IMR-90 (cell line): ENCODE measurements around the gene DPP10. TPM values are rescaled to one million over a fixed set of nuclear protein-coding genes. Genes with fewer than 3 reads are reported as not detected.

Experiments used
- ATAC-seq: fragments of 200-7000 bp; cut with Tn5 transposase; 2 replicates; pipeline ENCODE4 v1.9.1; 2020; ENCODE audit warnings: low read depth, mild to moderate bottlenecking, moderate library complexity
- BruUV-seq: library from RNA; stranded (reverse); fragments of 400-500 nt; replicated peaks from 2 replicates; lab custom pipeline; 2021; lab: Mats Ljungman, UMichigan
- CTCF ChIA-PET: fragments of 300-600 bp; formaldehyde crosslinking; extraction: SDS; loops from one replicate; lab custom pipeline; 2021; ENCODE audit warnings: antibody characterized with exemption; lab: Yijun Ruan, JAX
- POLR2A ChIA-PET: fragments of 300-600 bp; sonication (Branson Sonifier 250); formaldehyde crosslinking; loops from one replicate; lab custom pipeline; 2022; ENCODE audit warnings: antibody characterized with exemption; ENCODE audit not compliant: unreplicated experiment; lab: Charles Lee
- DNase-seq: peaks from one replicate; pipeline ENCODE4 v3.0.0; 2013
- H2AFZ ChIP-seq: replicated peaks from 2 replicates; pipeline ENCODE3; 2013; ENCODE audit warnings: low read length, mild to moderate bottlenecking; ENCODE audit not compliant: poor library complexity
- H2AK5ac ChIP-seq: 2 replicates; pipeline ENCODE4 v1.6.1; 2013; ENCODE audit warnings: low read depth, low read length, inconsistent platforms
- H2AK9ac ChIP-seq: replicated peaks from 2 replicates; pipeline ENCODE3; 2013; ENCODE audit warnings: mild to moderate bottlenecking, low read depth, low read length, moderate library complexity; ENCODE audit not compliant: poor library complexity
- H2BK120ac ChIP-seq: 2 replicates; pipeline ENCODE4 v1.6.1; 2013; ENCODE audit warnings: low read depth, low read length, inconsistent platforms
- H2BK15ac ChIP-seq: 3 replicates; pipeline ENCODE4 v1.6.1; 2013; ENCODE audit warnings: low read depth, low read length, inconsistent platforms
- H2BK20ac ChIP-seq: 2 replicates; pipeline ENCODE4 v1.6.1; 2013; ENCODE audit warnings: low read depth, mild to moderate bottlenecking, inconsistent platforms, low read length, moderate library complexity
- H2BK5ac ChIP-seq: 2 replicates; pipeline ENCODE4 v1.6.1; 2013; ENCODE audit warnings: mild to moderate bottlenecking, low read depth, low read length, inconsistent platforms; ENCODE audit not compliant: poor library complexity, severe bottlenecking
- H3K14ac ChIP-seq: replicated peaks from 2 replicates; pipeline ENCODE4 v1.6.1; 2013; ENCODE audit warnings: low read depth, low read length, inconsistent platforms
- H3K18ac ChIP-seq: 2 replicates; pipeline ENCODE4 v1.6.1; 2013; ENCODE audit warnings: low read depth, low read length, control low read depth
- H3K23ac ChIP-seq: 2 replicates; pipeline ENCODE4 v1.6.1; 2013; ENCODE audit warnings: low read depth, low read length, inconsistent platforms
- H3K27ac ChIP-seq: 2 replicates; pipeline ENCODE4 v1.5.1; 2013; ENCODE audit warnings: mild to moderate bottlenecking, control low read depth, low read length; ENCODE audit not compliant: insufficient read depth
- H3K27me3 ChIP-seq: 2 replicates; pipeline ENCODE4 v1.6.1; 2013; ENCODE audit warnings: low read length; ENCODE audit not compliant: control insufficient read depth, insufficient read depth
- H3K36me3 ChIP-seq: 2 replicates; pipeline ENCODE4 v1.6.1; 2013; ENCODE audit warnings: low read length, mixed read lengths; ENCODE audit not compliant: control insufficient read depth, insufficient read depth
- H3K4ac ChIP-seq: 2 replicates; pipeline ENCODE4 v1.6.1; 2013; ENCODE audit warnings: low read depth, low read length, inconsistent platforms
- H3K4me1 ChIP-seq: 2 replicates; pipeline ENCODE4 v1.6.1; 2013; ENCODE audit warnings: low read length, mixed read lengths; ENCODE audit not compliant: control insufficient read depth, insufficient read depth
- H3K4me2 ChIP-seq: 2 replicates; pipeline ENCODE4 v1.6.1; 2013; ENCODE audit warnings: low read depth, mild to moderate bottlenecking, control low read depth, low read length, moderate library complexity
- H3K4me3 ChIP-seq: 2 replicates; pipeline ENCODE4 v1.5.1; 2013; ENCODE audit warnings: low read depth, mild to moderate bottlenecking, control low read depth, low read length, moderate library complexity; ENCODE audit not compliant: insufficient read depth
- H3K56ac ChIP-seq: 2 replicates; pipeline ENCODE4 v1.6.1; 2013; ENCODE audit warnings: low read length, inconsistent platforms; ENCODE audit not compliant: insufficient read depth; ENCODE audit errors: extremely low read depth
- H3K79me1 ChIP-seq, 2 experiments: 2 replicates each; pipeline ENCODE4 v1.6.1; 2013; ENCODE audit warnings: low read length in 2 of 2, inconsistent platforms in 1 of 2, low read depth in 1 of 2
- H3K9ac ChIP-seq: 2 replicates; pipeline ENCODE4 v1.6.1; 2013; ENCODE audit warnings: low read depth, low read length, control low read depth
- H3K9me1 ChIP-seq: 2 replicates; pipeline ENCODE4 v1.6.1; 2013; ENCODE audit warnings: low read length, inconsistent platforms; ENCODE audit not compliant: insufficient read depth
- H3K9me3 ChIP-seq: 2 replicates; pipeline ENCODE4 v1.6.1; 2013; ENCODE audit warnings: low read length; ENCODE audit not compliant: control insufficient read depth, insufficient read depth
- H4K20me1 ChIP-seq: 2 replicates; pipeline ENCODE4 v1.6.1; 2013; ENCODE audit warnings: low read length, inconsistent platforms; ENCODE audit not compliant: insufficient read depth
- H4K5ac ChIP-seq: 2 replicates; pipeline ENCODE4 v1.6.1; 2013; ENCODE audit warnings: mild to moderate bottlenecking, low read depth, low read length, control low read depth
- H4K8ac ChIP-seq, 2 experiments: 2 replicates each; pipeline ENCODE4 v1.6.1; 2013; ENCODE audit warnings: low read depth in 2 of 2, low read length in 2 of 2, control low read depth in 1 of 2, inconsistent platforms in 1 of 2
- H4K91ac ChIP-seq: 2 replicates; pipeline ENCODE4 v1.6.1; 2013; ENCODE audit warnings: low read depth, low read length, inconsistent platforms; ENCODE audit not compliant: insufficient read depth
- CEBPB ChIP-seq: IDR thresholded peaks from 2 replicates; pipeline ENCODE4 v1.6.1; 2012; ENCODE audit warnings: low read depth, low read length, improper control_type of control experiment
- CTCF ChIP-seq: conservative IDR thresholded peaks from 2 replicates; pipeline ENCODE4 v1.5.1; 2012; ENCODE audit warnings: mild to moderate bottlenecking, low read depth, low read length, improper control_type of control experiment
- MAFK ChIP-seq: IDR thresholded peaks from 2 replicates; pipeline ENCODE4 v1.6.1; 2012; ENCODE audit warnings: low read depth, low read length, improper control_type of control experiment
- MAZ ChIP-seq: IDR thresholded peaks from 2 replicates; pipeline ENCODE4 v1.6.1; 2012; ENCODE audit warnings: low read depth, mild to moderate bottlenecking, low read length, improper control_type of control experiment, moderate library complexity, borderline replicate concordance
- RAD21 ChIP-seq: IDR thresholded peaks from 2 replicates; pipeline ENCODE4 v1.6.1; 2012; ENCODE audit warnings: low read length, improper control_type of control experiment
- USF2 ChIP-seq: fragments of 150-350 bp; IDR thresholded peaks from 2 replicates; pipeline ENCODE4 v1.6.1; 2017; ENCODE audit warnings: mild to moderate bottlenecking, antibody characterized with exemption, low read length, low read depth
- WGBS, 2 experiments: methylation state at CpG; one replicate each; pipeline versions ENCODE4 v1.1.5 to v1.1.7; 2013; ENCODE audit warnings: missing lambda C conversion rate in 2 of 2; ENCODE audit not compliant: insufficient read length in 1 of 2; ENCODE audit errors: extremely low coverage in 2 of 2; 5-methylcytosine and 5-hydroxymethylcytosine counted together
- dilution Hi-C: fragments of 300-500 bp; cut with HindIII; formaldehyde crosslinking; loops from one replicate; pipeline ENCODE4 v1.14.3; 2018; ENCODE audit warnings: low sequenced_read_pairs; ENCODE audit not compliant: unreplicated experiment
- in situ Hi-C: fragments of 300-500 bp; cut with MboI; formaldehyde crosslinking; loops from 3 replicates; pipeline ENCODE4 v1.14.3; 2019; ENCODE audit warnings: low sequenced_read_pairs, inconsistent platforms, mixed read lengths
- intact Hi-C: fragments of 100-400 bp; cut with micrococcal nuclease; formaldehyde crosslinking; loops from 2 replicates; pipeline ENCODE4 v1.10.0; 2022
- polyA plus RNA-seq, 3 experiments: library from polyadenylated mRNA; depleted of rRNA; stranded (reverse); fragments of >200 nt; gene quantifications; 2 replicates each; pipeline ENCODE4 v1.2.3, GENCODE V29; 2012; ENCODE audit warnings: low replicate concordance in 1 of 3
- total RNA-seq: library from RNA; depleted of rRNA; stranded (reverse); fragments of >200 nt; gene quantifications from 2 replicates; pipeline ENCODE4 v1.2.3, GENCODE V29; 2012

DPP10 gene
- total and polyA plus RNA-seq, 2 of the 4 experiments (the other 2 are of a cell fraction) = not detected

DNA sequence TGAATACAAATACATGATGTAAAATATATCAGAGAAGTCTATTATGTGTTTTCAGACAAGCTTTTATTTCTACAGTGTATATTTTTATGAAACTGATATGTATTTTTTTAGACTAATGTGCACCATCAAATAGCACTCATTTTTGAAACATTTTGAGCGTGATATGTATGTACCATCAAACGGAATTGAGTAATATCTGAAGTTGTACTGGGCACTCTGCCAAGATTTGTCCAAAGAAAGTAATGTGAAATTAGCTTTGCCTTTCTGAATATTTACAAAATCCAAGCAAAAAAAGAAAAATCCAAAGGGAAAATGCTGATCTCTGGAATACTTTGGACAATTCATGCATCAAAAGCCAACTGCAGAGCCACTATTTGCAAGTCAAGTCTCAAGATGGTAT is 972.0 kb downstream of the DPP10 start:
- Histone ChIP-seq H3K14ac (no peak overlapping the region), H3K4me3 (no peak overlapping the region), H3K56ac (no peak overlapping the region), H4K5ac (no peak overlapping the region), H2AK9ac (no peak overlapping the region), H2BK5ac (no peak overlapping the region), H3K23ac (no peak overlapping the region), H4K8ac (no peak overlapping the region), H2AFZ (no peak overlapping the region), H3K36me3 (no peaks in the 10 kb centered on the region), H4K20me1 (no peaks in the 10 kb centered on the region), H2BK20ac (no peak overlapping the region), H3K79me1 (no peaks in the 10 kb centered on the region), H3K27me3 (no peaks in the 10 kb centered on the region), H2AK5ac (no peak overlapping the region), H3K9ac (no peak overlapping the region), H3K9me1 (no peaks in the 10 kb centered on the region), H3K4me2 (no peak overlapping the region), H4K91ac (no peak overlapping the region), H2BK15ac (no peak overlapping the region), H3K27ac (no peak overlapping the region), H2BK120ac (no peak overlapping the region), H3K9me3 (peaks cover 7% of the 10 kb centered on the region; the same call in 1 of the 2 replicates), H3K4me1 (no peaks in the 10 kb centered on the region), H3K4ac (no peak overlapping the region), H3K18ac (no peak overlapping the region)
- intact Hi-C loops = no loop called here
- dilution Hi-C loops = no loop called here
- ATAC-seq (no peak), DNase-seq (no peak)
- no CpG with 5 or more reads among the region's 2 CpGs for WGBS, 2 experiments
- in situ Hi-C loops = no loop called here
- POLR2A ChIA-PET = no interaction called here
- CTCF ChIA-PET = no interaction called here
- BruUV-seq = no TSS peak
- no peak for TF ChIP-seq CTCF
- TF ChIP-seq MAZ = no peak
- no peak for TF ChIP-seq CEBPB
- TF ChIP-seq MAFK = no peak
- no peak for TF ChIP-seq RAD21
- TF ChIP-seq USF2 = no peak
